H9 (cell line): ENCODE results near the gene CELF4. TPM values are rescaled to one million over a fixed set of nuclear protein-coding genes. Genes with fewer than 3 reads are reported as not detected.

ENCODE experiments used
- DNase-seq: peaks from one replicate; pipeline ENCODE4 v3.0.0-alpha.2; 2017
- H2AFZ ChIP-seq: one replicate; pipeline ENCODE4 v1.6.1; 2013; ENCODE audit warnings: mild to moderate bottlenecking, low read length, control low read depth, moderate library complexity
- H2AK5ac ChIP-seq: 2 replicates; pipeline ENCODE4 v1.6.1; 2013; ENCODE audit warnings: low read length, control low read depth, mixed read lengths; ENCODE audit not compliant: insufficient read length
- H2BK120ac ChIP-seq: one replicate; pipeline ENCODE4 v1.6.1; 2013; ENCODE audit warnings: low read depth, mild to moderate bottlenecking, low read length, control low read depth, inconsistent platforms; ENCODE audit not compliant: poor library complexity, severe bottlenecking
- H2BK12ac ChIP-seq: 2 replicates; pipeline ENCODE4 v1.6.1; 2013; ENCODE audit warnings: low read length, control low read depth, mixed read lengths, low read depth; ENCODE audit not compliant: insufficient read length
- H2BK15ac ChIP-seq: 2 replicates; pipeline ENCODE4 v1.6.1; 2013; ENCODE audit warnings: low read depth, low read length, control low read depth
- H2BK20ac ChIP-seq: one replicate; pipeline ENCODE4 v1.6.1; 2013; ENCODE audit warnings: low read depth, mild to moderate bottlenecking, low read length, control low read depth, inconsistent platforms; ENCODE audit not compliant: poor library complexity, severe bottlenecking
- H2BK5ac ChIP-seq: 2 replicates; pipeline ENCODE4 v1.6.1; 2013; ENCODE audit warnings: low read length, control low read depth, mixed read lengths; ENCODE audit not compliant: insufficient read length
- H3K14ac ChIP-seq: 2 replicates; pipeline ENCODE4 v1.6.1; 2013; ENCODE audit warnings: low read length, control low read depth; ENCODE audit not compliant: insufficient read depth
- H3K18ac ChIP-seq: 2 replicates; pipeline ENCODE4 v1.6.1; 2013; ENCODE audit warnings: low read depth, mild to moderate bottlenecking, mixed read lengths, low read length, control low read depth; ENCODE audit not compliant: insufficient read length
- H3K23ac ChIP-seq: 2 replicates; pipeline ENCODE4 v1.6.1; 2013; ENCODE audit warnings: low read length, control low read depth, mixed read lengths, low read depth; ENCODE audit not compliant: insufficient read length
- H3K23me2 ChIP-seq: 2 replicates; pipeline ENCODE4 v1.6.1; 2013; ENCODE audit warnings: low read depth, mild to moderate bottlenecking, mixed read lengths, low read length, control low read depth; ENCODE audit not compliant: insufficient read length, poor library complexity, severe bottlenecking
- H3K27ac ChIP-seq: 2 replicates; pipeline ENCODE4 v1.5.1; 2013; ENCODE audit warnings: low read length, control low read depth, mixed read lengths, low read depth; ENCODE audit not compliant: insufficient read length
- H3K27me3 ChIP-seq: 2 replicates; pipeline ENCODE4 v1.6.1; 2013; ENCODE audit warnings: low read length, control low read depth, inconsistent platforms; ENCODE audit not compliant: insufficient read depth
- H3K4ac ChIP-seq: 2 replicates; pipeline ENCODE4 v1.6.1; 2013; ENCODE audit warnings: low read depth, mild to moderate bottlenecking, control low read depth, inconsistent platforms, low read length, moderate library complexity
- H3K4me1 ChIP-seq: 2 replicates; pipeline ENCODE4 v1.6.1; 2013; ENCODE audit warnings: low read length, control low read depth, inconsistent platforms; ENCODE audit not compliant: insufficient read depth
- H3K4me2 ChIP-seq: 2 replicates; pipeline ENCODE4 v1.6.1; 2013; ENCODE audit warnings: low read length, control low read depth, mixed read lengths; ENCODE audit not compliant: insufficient read length, insufficient read depth
- H3K56ac ChIP-seq: 2 replicates; pipeline ENCODE4 v1.6.1; 2013; ENCODE audit warnings: low read depth, mild to moderate bottlenecking, mixed read lengths, low read length, control low read depth; ENCODE audit not compliant: insufficient read length
- H3K79me1 ChIP-seq: 2 replicates; pipeline ENCODE4 v1.6.1; 2013; ENCODE audit warnings: low read depth, mild to moderate bottlenecking, moderate library complexity, low read length, control low read depth, inconsistent platforms; ENCODE audit not compliant: insufficient read depth, poor library complexity, severe bottlenecking
- H3K79me2 ChIP-seq: 2 replicates; pipeline ENCODE4 v1.6.1; 2013; ENCODE audit warnings: low read length, control low read depth, inconsistent platforms; ENCODE audit not compliant: insufficient read depth
- H3K9ac ChIP-seq: 2 replicates; pipeline ENCODE4 v1.6.1; 2013; ENCODE audit warnings: low read length, control low read depth, mixed read lengths; ENCODE audit not compliant: insufficient read length; ENCODE audit errors: extremely low read depth
- H3K9me3 ChIP-seq: one replicate; pipeline ENCODE4 v1.6.1; 2013; ENCODE audit warnings: low read depth, low read length, inconsistent platforms; ENCODE audit not compliant: control insufficient read depth
- H3T11ph ChIP-seq: one replicate; pipeline ENCODE4 v1.6.1; 2013; ENCODE audit warnings: mild to moderate bottlenecking, low read length, control low read depth, inconsistent platforms
- H4K20me1 ChIP-seq: one replicate; pipeline ENCODE4 v1.6.1; 2013; ENCODE audit not compliant: control insufficient read depth, insufficient read length, insufficient read depth
- H4K5ac ChIP-seq: 2 replicates; pipeline ENCODE4 v1.6.1; 2013; ENCODE audit warnings: low read depth, mild to moderate bottlenecking, mixed read lengths, low read length, control low read depth; ENCODE audit not compliant: insufficient read length
- H4K8ac ChIP-seq: replicated peaks from 2 replicates; pipeline ENCODE4 v1.6.1; 2013; ENCODE audit warnings: low read length, control low read depth, mixed read lengths, low read depth; ENCODE audit not compliant: insufficient read length
- H4K91ac ChIP-seq: 2 replicates; pipeline ENCODE4 v1.6.1; 2013; ENCODE audit warnings: low read depth, mild to moderate bottlenecking, moderate library complexity, mixed read lengths, low read length, control low read depth; ENCODE audit not compliant: insufficient read length
- H3K27ac Mint-ChIP-seq, 3 experiments: 2 replicates in 2 of 3; 3 replicates in 1 of 3; pipeline ENCODE4 v1.8.0; 2020 to 2021; ENCODE audit warnings: mixed read lengths in 3 of 3, mild to moderate bottlenecking in 1 of 3, moderate library complexity in 1 of 3
- H3K27me3 Mint-ChIP-seq: 2 replicates; pipeline ENCODE4 v1.8.0; 2021; ENCODE audit warnings: low read depth, mild to moderate bottlenecking, moderate library complexity, mixed read lengths
- H3K36me3 Mint-ChIP-seq, 3 experiments: 2 replicates in 2 of 3; 3 replicates in 1 of 3; pipeline ENCODE4 v1.8.0; 2020 to 2021; ENCODE audit warnings: low read depth in 3 of 3, mixed read lengths in 3 of 3; ENCODE audit not compliant: insufficient read depth in 1 of 3
- H3K4me1 Mint-ChIP-seq, 2 experiments: 2 replicates each; pipeline ENCODE4 v1.8.0; 2020; ENCODE audit warnings: mixed read lengths in 2 of 2
- H3K4me3 Mint-ChIP-seq, 2 experiments: 2 replicates in 1 of 2; 3 replicates in 1 of 2; pipeline ENCODE4 v1.8.0; 2020 to 2021; ENCODE audit warnings: mild to moderate bottlenecking in 2 of 2, mixed read lengths in 2 of 2, moderate library complexity in 1 of 2
- H3K9me3 Mint-ChIP-seq, 2 experiments: 2 replicates in 1 of 2; 3 replicates in 1 of 2; pipeline ENCODE4 v1.8.0; 2020; ENCODE audit warnings: mild to moderate bottlenecking in 2 of 2, mixed read lengths in 2 of 2, moderate library complexity in 1 of 2
- CTCF ChIP-seq: fragments of 200-600 bp; sonication (generic); conservative IDR thresholded peaks from 3 replicates; pipeline ENCODE4 v1.8.0; 2021; ENCODE audit warnings: antibody characterized with exemption, mild to moderate bottlenecking
- WGBS: extraction: QIAGEN DNeasy Blood & Tissue Kit; methylation state at CpG from one replicate; pipeline ENCODE4 v1.1.7; 2013; ENCODE audit warnings: missing lambda C conversion rate, low lambda C conversion rate, mixed read lengths; ENCODE audit not compliant: insufficient read length; ENCODE audit errors: extremely low coverage; 5-methylcytosine and 5-hydroxymethylcytosine counted together
- total RNA-seq: library from RNA; stranded (reverse); gene quantifications from 2 replicates; pipeline ENCODE4 v1.2.1, GENCODE V29; 2021

Gene CELF4
- total RNA-seq, 1 experiment from 2014 or later, result 1.1 TPM

GRCh38 chr18:37289423-37289822 lies 276.2 kb downstream of the CELF4 start:
- H3K23me2 ChIP-seq, result no peaks in the 10 kb centered on the region
- H3K56ac ChIP-seq, result no peak overlapping the region
- no peak overlapping the region for H3K9ac ChIP-seq
- H3K79me2 ChIP-seq, result no peaks in the 10 kb centered on the region
- Mint-ChIP-seq H3K27me3 (peaks cover 9% of the 10 kb centered on the region), H3K4me1 (peaks cover 3 to 9% of the 10 kb centered on the region in 2 experiments), H3K9me3 (no peaks in the 10 kb centered on the region), H3K4me3 (no peak overlapping the region), H3K36me3 (no peaks in the 10 kb centered on the region), H3K27ac (no peak overlapping the region; a peak in 1 of 7 replicates)
- H3K27ac ChIP-seq, result no peak overlapping the region
- H2BK20ac ChIP-seq, result no peak overlapping the region
- no peak for TF ChIP-seq CTCF
- no peak overlapping the region for H3K18ac ChIP-seq
- no peak overlapping the region for H2AFZ ChIP-seq
- no peak overlapping the region for H2BK12ac ChIP-seq
- no peak overlapping the region for H2AK5ac ChIP-seq
- H2BK120ac ChIP-seq, result no peak overlapping the region
- H3K4ac ChIP-seq, result no peak overlapping the region
- no peaks in the 10 kb centered on the region for H3K79me1 ChIP-seq
- H3K9me3 ChIP-seq, result no peaks in the 10 kb centered on the region
- no peak overlapping the region for H3K23ac ChIP-seq
- no peak overlapping the region for H3K14ac ChIP-seq
- no peak overlapping the region for H3K4me2 ChIP-seq
- no peaks in the 10 kb centered on the region for H3K4me1 ChIP-seq
- no peak overlapping the region for H3T11ph ChIP-seq
- H4K91ac ChIP-seq, result no peak overlapping the region
- no peaks in the 10 kb centered on the region for H3K27me3 ChIP-seq
- no peak overlapping the region for H4K8ac ChIP-seq
- no peak overlapping the region for H2BK5ac ChIP-seq
- H4K5ac ChIP-seq, result no peak overlapping the region
- WGBS, result no CpG with 5 or more reads among the region's 6 CpGs
- H4K20me1 ChIP-seq, result no peaks in the 10 kb centered on the region
- H2BK15ac ChIP-seq, result no peak overlapping the region
- no peak for DNase-seq
